HepG2 (cell line): ENCODE data around the gene GPX2.

ENCODE experiments used
- POLR2A ChIP-seq, 2 experiments: IDR thresholded peaks; 2 replicates each; pipeline ENCODE4 v1.6.1; 2011; ENCODE audit warnings: low read depth in 2 of 2, low read length in 2 of 2, mild to moderate bottlenecking in 1 of 2, moderate library complexity in 1 of 2; ENCODE audit not compliant: insufficient read depth in 1 of 2
- TARDBP ChIP-seq: sonication (generic); formaldehyde crosslinking; IDR thresholded peaks from 2 replicates; pipeline ENCODE4 v1.8.0; 2022; ENCODE audit warnings: mild to moderate bottlenecking, missing genetic modification reagents

DNA sequence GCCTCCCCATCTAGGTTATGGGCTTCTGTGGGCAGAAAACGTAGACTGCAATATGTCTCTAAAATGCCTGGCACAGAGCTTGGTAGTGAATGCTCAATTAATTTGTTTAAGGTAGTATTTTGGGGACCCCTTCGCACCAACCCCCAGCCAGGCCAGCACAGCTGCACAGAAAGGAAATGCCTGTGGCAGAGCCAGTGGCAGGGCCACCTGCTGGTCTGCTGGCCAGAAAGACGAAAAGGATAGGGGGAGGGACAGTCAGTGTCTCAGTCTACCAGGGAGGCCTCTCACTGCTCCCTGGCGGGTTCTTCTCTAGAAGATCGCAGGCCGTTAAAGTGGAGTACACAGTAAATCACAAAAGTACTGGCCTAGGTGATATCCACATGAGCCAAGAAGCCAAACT, 26.1 kb upstream of the GPX2 start:
- no peak for TF ChIP-seq POLR2A (IDR thresholded peaks at IDR 0.05; ENCODE audit: insufficient read depth in 1 of 2, low read depth in 2 of 2, low read length in 2 of 2)
- no peak for TF ChIP-seq TARDBP (CRISPR knock-in tag)
